GM18526 (cell line): ENCODE results near the gene CRIP3.

ENCODE experiments used
- POLR2A ChIP-seq: IDR thresholded peaks from 3 replicates; pipeline ENCODE4 v1.6.1; 2011; ENCODE audit not compliant: insufficient read length; ENCODE audit errors: extremely low read depth

Gene CRIP3

GRCh38 chr6:43283905-43284304 is 24.7 kb downstream of the CRIP3 start:
- TF ChIP-seq POLR2A: no peak

- TF ChIP-seq POLR2A: no peak
Measured at GRCh38 chr6:43283514-43283901, 25.1 kb downstream of the CRIP3 start.

- TF ChIP-seq POLR2A: no peak
Measured at GRCh38 chr6:43282636-43283513, 25.8 kb downstream of the CRIP3 start.

DNA sequence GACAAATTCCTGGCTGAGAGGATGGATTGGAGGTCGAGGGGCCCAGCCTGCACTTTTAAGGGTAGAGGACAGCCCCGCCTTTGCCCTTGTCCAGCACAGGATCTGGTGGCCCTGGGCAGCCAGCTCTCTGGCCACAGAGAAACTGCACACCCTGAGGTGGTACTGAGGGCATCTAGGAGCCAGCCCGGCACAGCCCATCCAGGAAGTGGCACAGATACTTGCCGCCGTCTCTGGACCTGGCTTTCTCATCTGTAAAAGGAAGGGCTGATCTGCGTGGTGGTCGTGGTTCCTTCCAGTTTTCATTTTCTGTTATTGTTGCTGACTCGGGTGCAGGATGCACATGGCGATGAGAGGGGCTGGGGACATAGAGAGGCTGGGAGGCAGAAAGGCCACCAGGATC is 26.6 kb downstream of the CRIP3 start:
- no peak for TF ChIP-seq POLR2A

DNA sequence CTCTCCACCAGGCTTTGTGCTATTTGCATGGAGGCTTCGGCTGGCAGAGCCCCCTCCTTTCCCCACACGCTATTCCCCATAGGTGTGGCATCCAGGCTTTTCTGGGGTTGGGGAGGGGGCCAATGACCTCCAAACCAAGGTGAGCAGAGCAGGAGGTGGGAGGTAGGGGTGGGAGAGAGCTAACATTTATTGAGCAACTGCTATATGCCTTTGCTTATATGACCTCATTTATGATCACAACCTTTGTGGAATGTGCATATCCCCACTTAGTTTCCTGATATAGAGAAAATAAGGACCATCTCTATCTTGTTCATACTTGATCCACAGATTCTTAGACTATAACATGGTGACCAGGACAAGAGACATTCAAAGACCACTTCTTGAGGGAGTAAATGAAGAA is 28.4 kb downstream of the CRIP3 start:
- TF ChIP-seq POLR2A: no peak

DNA sequence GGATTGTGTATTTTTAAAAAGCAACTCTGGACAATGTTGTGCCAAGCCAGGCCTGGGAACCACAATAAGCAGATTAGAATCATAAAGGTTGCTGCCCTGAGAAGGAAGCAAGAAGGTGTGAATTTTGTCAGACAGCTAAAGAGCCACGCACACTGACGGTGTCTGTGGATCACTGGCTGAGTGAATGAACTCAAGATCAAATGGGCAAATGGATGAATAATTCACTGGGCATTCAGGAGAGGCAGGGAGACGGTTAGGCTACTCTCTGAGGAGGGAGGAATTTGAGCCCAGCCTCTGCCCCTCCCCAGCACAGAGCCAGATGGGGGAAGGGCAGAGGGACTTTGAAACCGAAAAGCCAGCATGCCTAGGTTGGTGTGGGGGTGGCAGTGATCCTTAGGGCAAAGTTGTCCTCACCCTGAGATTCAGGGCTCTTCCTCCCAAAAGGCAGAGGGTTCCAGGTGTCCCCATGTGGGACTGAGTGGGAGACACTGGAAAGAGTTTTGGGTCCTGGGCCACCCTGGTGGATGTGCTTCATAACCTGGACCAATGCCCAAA is 30.0 kb downstream of the CRIP3 start:
- TF ChIP-seq POLR2A: no peak

DNA sequence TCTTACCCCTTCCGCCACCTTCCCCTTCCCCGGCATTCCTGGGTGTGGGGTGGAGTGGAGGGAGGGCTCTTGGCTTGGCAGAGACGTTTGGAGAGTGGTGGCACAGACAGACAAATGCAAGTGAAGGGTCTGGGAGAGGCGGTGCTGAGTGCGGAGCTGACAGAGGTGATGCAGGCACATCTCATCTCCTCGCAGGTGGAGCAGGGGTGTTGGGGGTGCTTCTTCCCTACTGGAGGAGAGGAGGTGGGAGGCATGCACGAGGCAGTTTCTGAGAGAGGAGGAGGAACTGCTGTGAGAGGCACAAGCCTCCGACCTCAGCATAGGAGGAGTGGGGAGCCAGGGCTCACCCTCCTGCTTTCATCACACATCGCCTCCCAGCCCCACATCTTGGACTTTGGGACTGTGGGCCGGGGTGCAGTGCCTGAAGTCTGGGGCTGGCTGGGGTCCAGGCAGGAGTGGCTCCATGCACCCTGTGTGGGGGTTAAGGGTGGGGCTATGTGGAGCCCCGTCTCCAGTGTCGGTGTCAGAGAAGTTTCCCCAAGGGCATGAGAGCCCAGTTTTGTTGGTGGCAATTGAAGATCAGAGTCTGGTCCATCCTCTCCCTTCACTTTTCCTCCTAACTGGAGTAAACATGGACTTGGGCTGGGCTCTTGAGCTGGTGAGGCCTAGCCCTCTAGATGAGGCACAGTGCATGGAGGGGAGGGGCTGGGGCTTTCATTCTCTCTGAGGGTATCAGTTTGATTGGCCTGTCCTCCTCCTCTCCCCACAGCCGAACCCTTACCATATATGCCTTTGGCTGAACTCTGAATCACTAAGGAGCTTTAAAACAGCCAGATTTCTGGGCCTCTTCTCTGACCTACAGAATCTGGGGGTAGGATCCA is 30.7 kb downstream of the CRIP3 start:
- TF ChIP-seq POLR2A: no peak

- TF ChIP-seq POLR2A: no peak
Measured at GRCh38 chr6:43277306-43277642, 31.4 kb downstream of the CRIP3 start.

- TF ChIP-seq POLR2A: no peak
Measured at GRCh38 chr6:43276577-43277305, 31.9 kb downstream of the CRIP3 start.

DNA sequence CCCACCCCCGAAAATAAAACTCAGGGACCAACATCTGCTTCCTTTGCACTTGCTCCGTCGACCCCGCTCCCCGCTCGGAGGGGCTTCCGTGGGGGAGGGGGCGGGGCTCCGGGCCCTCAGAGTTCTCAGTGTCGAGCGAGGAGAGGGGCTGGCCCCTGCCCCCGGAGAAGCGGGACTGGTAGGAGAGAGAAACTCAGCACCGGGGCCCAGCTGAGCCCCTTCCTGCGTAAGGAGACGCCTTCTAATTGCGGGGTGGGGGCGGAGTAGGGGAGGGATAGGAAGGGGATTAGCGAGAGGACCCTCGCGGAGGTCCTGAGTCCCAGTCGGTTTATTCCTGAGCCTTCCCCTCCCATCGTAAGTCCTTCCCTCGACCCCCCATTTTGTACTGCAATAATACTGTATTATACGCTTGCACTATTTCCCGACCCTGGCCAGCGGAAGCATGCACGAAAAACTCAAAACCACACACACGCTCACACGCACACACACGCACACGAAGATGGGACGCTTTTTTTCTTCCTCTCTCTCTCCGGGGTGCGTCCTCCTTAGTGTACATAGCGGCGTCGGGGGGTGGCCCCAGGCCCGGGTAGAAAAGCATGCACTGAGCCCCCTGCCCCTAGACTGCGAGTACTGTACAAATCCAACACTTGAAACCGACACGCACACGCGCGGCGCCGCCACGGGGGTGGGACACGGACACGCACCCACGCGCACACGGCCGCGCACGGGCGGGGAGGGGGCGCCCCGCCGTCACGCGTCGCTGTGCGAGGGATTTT is 32.6 kb downstream of the CRIP3 start:
- TF ChIP-seq POLR2A: no peak

DNA sequence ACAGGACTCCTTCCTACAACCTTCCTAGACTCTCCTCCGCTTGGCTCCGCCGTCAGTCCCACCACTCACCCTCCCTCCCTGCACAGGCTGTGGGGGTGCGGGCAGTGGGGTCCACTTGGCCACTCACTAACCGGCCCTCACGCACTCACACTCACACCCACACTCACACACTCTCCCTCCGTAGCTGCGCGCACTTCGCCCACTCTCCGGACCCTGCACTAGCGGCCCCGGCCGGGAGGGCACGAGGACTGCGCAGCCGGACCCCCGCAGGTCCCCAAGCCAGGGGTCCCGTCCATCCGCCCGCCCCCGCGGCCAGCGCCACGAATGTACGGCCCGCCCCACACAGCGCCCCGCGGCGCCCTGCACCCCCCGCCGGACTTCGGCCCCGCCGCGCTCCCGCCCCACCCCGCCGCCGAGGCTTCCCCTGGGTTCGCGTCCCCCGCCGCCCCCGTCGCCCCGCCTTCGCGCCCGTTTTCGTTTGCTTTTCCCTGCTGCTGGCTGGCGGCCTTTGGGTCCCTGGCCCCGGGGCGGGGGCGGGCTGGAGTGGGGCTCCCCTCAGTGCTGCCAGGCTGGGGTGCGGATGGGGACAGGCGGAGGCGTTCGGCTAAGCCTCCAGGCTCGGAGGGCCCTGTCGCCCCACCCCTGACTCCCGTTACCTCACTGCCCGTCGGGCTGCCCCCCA is 33.6 kb downstream of the CRIP3 start:
- TF ChIP-seq POLR2A: no peak

GRCh38 chr6:43274127-43274915 is 34.3 kb downstream of the CRIP3 start:
- no peak for TF ChIP-seq POLR2A

DNA sequence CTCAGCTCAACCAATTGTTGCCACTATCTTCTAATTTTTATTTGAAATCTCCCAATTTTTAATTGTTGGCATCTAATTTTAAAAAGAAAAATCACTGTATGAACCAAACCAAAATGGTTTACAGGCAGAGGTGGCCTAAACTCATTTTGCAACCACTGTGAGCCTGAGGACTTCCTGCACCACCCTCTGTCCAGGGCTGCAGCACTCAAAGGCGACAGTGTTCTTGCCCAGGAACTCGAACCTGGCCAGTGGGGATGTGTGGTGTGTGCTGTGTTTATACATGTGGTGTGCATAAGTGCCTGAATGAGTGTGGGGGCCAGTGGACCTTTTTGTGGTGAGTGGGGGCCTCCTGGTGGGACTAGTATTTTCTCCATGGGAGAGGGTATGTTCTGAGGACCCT is 34.9 kb downstream of the CRIP3 start:
- no peak for TF ChIP-seq POLR2A
